ENCODE data around the gene RIPK4.

GRCh38 chr21:41762753-41763152 lies 4.1 kb downstream of the RIPK4 start:
- TF ChIP-seq CTCF (conservative IDR thresholded peaks at IDR 0.05) (no peak), ZFX (IDR thresholded peaks at IDR 0.05) (no peak)
